ENCODE results near the gene TCF12. TPM values are rescaled to one million over a fixed set of nuclear protein-coding genes. Genes with fewer than 3 reads are reported as not detected.

The TCF12 gene
- total RNA-seq, 2 donors from 2014 or later = 91.8 to 107 TPM

DNA sequence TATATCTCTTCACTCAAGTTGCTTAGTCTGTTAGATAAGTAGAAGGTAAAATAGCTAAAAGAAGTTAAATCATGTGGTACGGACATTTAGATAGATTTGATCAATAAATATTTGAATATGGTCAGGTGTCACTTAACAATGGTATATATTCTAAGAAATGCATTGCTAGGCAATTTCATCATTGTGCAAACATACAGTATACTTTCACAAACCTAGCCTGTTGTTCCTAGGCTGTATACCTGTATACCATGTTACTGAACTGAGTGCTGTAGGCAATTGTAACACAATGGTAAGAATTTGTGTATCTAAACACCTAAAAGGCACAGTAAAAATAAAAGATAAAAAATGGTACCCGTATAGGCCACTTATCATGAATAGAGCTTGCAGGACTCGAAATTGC lies 345.1 kb downstream of the TCF12 start:
- H3K27me3 ChIP-seq (replicated peaks; ENCODE audit: insufficient read depth) = no peaks in the 10 kb centered on the region
- no peak for DNase-seq (ENCODE audit: low spot score)
- ATAC-seq (ENCODE audit: insufficient number of reproducible peaks, low FRiP score, low read depth) = no peak
- TF ChIP-seq, protein P1, sequence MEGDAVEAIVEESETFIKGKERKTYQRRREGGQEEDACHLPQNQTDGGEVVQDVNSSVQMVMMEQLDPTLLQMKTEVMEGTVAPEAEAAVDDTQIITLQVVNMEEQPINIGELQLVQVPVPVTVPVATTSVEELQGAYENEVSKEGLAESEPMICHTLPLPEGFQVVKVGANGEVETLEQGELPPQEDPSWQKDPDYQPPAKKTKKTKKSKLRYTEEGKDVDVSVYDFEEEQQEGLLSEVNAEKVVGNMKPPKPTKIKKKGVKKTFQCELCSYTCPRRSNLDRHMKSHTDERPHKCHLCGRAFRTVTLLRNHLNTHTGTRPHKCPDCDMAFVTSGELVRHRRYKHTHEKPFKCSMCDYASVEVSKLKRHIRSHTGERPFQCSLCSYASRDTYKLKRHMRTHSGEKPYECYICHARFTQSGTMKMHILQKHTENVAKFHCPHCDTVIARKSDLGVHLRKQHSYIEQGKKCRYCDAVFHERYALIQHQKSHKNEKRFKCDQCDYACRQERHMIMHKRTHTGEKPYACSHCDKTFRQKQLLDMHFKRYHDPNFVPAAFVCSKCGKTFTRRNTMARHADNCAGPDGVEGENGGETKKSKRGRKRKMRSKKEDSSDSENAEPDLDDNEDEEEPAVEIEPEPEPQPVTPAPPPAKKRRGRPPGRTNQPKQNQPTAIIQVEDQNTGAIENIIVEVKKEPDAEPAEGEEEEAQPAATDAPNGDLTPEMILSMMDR (IDR thresholded peaks at IDR 0.05) = no peak
- peaks cover 20% of the 10 kb centered on the region in 2 donors for H3K4me1 ChIP-seq (ENCODE audit: control insufficient read depth in 1 of 2, low read depth in 2 of 2)
- no peak overlapping the region for H3K27ac ChIP-seq
- H3K36me3 ChIP-seq = peaks cover 3% of the 10 kb centered on the region
- H3K4me3 ChIP-seq = no peak overlapping the region
- H3K9me3 ChIP-seq = no peaks in the 10 kb centered on the region

DNA sequence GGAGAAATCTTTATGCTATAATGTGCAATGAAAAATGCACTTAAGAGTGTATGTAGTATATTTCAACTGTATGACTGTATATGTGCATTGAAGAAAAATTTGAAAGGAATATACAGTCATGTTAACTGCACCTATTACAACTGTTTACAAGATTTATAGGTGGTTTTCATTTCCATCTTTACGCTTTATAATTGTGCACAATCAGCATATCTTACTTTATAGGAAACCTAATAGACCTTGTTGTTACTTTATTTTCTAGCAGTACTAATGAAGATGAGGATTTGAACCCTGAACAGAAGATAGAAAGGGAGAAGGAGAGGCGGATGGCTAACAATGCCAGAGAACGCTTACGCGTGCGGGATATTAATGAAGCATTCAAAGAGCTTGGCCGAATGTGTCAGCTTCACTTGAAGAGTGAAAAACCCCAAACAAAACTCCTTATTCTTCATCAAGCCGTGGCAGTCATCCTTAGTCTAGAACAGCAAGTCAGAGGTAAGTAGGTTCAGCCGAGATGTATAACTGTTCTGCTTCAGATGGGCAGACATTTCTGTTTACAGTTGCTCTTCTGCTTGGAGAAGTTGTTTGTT lies 354.4 kb downstream of the TCF12 start:
- H3K36me3 ChIP-seq = no peaks in the 10 kb centered on the region

DNA sequence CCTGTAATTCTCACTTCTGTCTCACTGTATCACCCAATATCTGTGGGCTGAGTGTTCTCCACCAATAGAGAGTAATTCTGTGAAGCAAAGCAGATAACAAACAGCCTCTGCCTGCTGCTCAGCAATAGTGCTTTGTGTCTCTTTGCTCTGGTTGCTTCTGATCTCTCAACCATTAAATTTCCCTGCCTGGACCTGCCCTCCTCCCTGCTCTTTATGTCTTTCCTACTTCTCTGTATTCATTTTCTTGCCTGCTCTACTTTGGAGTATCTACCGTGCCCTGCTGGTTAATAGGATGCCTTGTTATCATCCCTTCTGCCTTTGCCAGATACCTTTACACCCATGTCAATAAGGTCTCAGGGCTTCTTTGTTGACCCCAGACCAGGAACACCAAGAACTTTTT lies 355.0 kb downstream of the TCF12 start:
- ATAC-seq (ENCODE audit: insufficient number of reproducible peaks, low FRiP score, low read depth) = no peak

More for the DNA sequence above, 354.4 kb downstream of the TCF12 start:
- no peak overlapping the region for H3K27ac ChIP-seq
- no peak overlapping the region for H3K4me3 ChIP-seq
- no peaks in the 10 kb centered on the region for H3K9me3 ChIP-seq
- no peaks in the 10 kb centered on the region for H3K4me1 ChIP-seq (ENCODE audit: control insufficient read depth in 1 of 2, low read depth in 2 of 2)
- TF ChIP-seq, protein P1 (IDR thresholded peaks at IDR 0.05) = no peak
- ATAC-seq (ENCODE audit: insufficient number of reproducible peaks, low FRiP score, low read depth) (no peak), DNase-seq (ENCODE audit: low spot score) (no peak)
- H3K27me3 ChIP-seq (replicated peaks; ENCODE audit: insufficient read depth) = no peaks in the 10 kb centered on the region

DNA sequence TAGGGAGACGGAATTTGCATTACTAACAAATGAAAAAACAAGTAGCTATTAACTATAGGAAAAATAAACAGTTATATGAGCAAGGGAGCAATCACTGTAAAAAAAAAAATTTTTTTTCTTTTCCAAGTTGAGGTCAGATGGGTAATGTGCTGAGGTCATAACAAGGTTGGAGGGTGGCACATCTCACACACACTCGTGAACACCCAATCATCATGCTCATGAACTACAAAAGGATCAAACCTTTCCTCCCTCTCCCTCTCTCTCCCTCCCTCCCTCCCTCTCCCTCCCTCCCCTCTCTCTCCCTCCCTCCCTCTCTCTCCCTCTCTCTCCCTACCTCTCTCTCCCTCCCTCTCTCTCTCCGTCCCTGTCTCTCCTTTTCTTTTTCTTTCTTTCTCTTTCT lies 360.0 kb downstream of the TCF12 start:
- H3K9me3 ChIP-seq = no peaks in the 10 kb centered on the region
- H3K27me3 ChIP-seq (replicated peaks; ENCODE audit: insufficient read depth) = no peaks in the 10 kb centered on the region
- H3K27ac ChIP-seq = no peak overlapping the region
- H3K36me3 ChIP-seq = peaks cover 9% of the 10 kb centered on the region
- H3K4me3 ChIP-seq = no peak overlapping the region
- TF ChIP-seq, protein P1 (IDR thresholded peaks at IDR 0.05) = no peak
- ATAC-seq (ENCODE audit: insufficient number of reproducible peaks, low FRiP score, low read depth) (no peak), DNase-seq (ENCODE audit: low spot score) (no peak)
- no peaks in the 10 kb centered on the region for H3K4me1 ChIP-seq (ENCODE audit: control insufficient read depth in 1 of 2, low read depth in 2 of 2)

More for the DNA sequence above, 355.0 kb downstream of the TCF12 start:
- Histone ChIP-seq H3K4me3 (no peak overlapping the region), H3K36me3 (no peaks in the 10 kb centered on the region), H3K27me3 (replicated peaks; ENCODE audit: insufficient read depth) (no peaks in the 10 kb centered on the region), H3K27ac (no peak overlapping the region), H3K9me3 (no peaks in the 10 kb centered on the region), H3K4me1 (ENCODE audit: control insufficient read depth in 1 of 2, low read depth in 2 of 2) (no peaks in the 10 kb centered on the region)
- TF ChIP-seq, protein P1 (IDR thresholded peaks at IDR 0.05) = no peak
- DNase-seq (ENCODE audit: low spot score) = no peak

DNA sequence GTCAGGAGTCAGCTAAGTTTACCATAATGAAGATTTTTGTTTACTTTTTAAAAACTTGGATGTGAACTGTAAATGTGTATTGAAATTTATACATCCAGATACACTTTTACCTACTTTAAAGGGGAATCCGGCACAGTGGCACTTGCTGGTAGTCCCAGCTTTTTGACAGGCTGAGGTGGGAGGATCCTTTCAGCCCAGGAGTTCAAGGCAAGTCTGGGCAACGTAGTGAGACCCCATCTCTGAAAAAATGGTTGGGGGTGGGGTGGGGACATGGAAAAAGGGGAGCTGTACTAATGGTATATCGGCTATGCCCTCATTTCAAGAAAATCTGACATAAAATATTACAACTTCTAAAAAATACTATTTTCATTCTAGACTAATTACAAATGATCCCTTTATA lies 362.0 kb downstream of the TCF12 start:
- Histone ChIP-seq H3K27me3 (replicated peaks; ENCODE audit: insufficient read depth) (no peaks in the 10 kb centered on the region), H3K4me3 (no peak overlapping the region), H3K4me1 (ENCODE audit: control insufficient read depth in 1 of 2, low read depth in 2 of 2) (no peaks in the 10 kb centered on the region), H3K36me3 (peaks cover 9% of the 10 kb centered on the region), H3K9me3 (no peaks in the 10 kb centered on the region), H3K27ac (no peak overlapping the region)
- DNase-seq (ENCODE audit: low spot score) = no peak
- TF ChIP-seq, protein P1 (IDR thresholded peaks at IDR 0.05) = no peak
- no peak for ATAC-seq (ENCODE audit: insufficient number of reproducible peaks, low FRiP score, low read depth)
